ENCODE measurements around the gene ANKRD13A. TPM values are rescaled to one million over a fixed set of nuclear protein-coding genes. Genes with fewer than 3 reads are reported as not detected.

The ANKRD13A gene
- 103 and 142 TPM in 2 replicates for total RNA-seq

DNA sequence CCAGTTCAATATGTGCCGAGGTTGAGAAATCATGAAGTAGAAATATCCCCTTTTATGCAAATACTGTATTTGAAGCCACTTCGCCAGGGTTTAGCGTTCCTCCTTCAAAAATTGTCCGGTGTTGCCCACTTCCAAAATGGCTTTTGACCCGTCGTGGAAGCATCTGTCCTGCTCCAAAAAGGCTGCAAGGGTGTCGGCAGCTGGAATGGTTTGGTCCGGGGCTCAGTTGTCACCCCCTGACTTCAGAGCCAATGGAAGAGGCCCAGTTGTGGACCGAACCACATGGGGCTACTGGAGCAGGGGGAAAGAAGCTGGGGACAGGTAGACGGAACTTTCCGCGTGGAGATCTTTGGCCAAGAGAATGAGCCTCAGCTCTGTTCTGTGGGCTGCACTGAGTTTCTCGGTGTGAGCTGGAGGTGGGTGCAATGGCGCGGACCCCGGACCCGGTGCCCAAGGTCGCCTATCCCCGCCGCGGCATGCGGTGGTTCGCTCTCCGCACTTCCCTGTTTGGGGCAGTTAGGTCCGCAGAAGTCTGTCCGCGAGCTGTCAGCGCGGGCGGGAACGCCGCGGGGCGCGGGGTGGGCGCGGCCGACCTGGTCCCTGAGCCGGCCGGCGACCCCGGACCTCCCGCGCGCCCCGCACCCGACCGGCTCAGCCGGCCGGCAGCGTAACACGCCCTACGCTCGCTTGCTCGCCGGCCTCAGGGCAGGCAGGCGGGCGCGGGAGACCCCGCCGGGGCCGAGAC lies at the start of gene ANKRD13A:
Gene ANKRD13A (plus strand): TSS at position 527 of the 745 bp plus-strand sequence. CDS start 259 bp downstream, outside the sequence.

DNA sequence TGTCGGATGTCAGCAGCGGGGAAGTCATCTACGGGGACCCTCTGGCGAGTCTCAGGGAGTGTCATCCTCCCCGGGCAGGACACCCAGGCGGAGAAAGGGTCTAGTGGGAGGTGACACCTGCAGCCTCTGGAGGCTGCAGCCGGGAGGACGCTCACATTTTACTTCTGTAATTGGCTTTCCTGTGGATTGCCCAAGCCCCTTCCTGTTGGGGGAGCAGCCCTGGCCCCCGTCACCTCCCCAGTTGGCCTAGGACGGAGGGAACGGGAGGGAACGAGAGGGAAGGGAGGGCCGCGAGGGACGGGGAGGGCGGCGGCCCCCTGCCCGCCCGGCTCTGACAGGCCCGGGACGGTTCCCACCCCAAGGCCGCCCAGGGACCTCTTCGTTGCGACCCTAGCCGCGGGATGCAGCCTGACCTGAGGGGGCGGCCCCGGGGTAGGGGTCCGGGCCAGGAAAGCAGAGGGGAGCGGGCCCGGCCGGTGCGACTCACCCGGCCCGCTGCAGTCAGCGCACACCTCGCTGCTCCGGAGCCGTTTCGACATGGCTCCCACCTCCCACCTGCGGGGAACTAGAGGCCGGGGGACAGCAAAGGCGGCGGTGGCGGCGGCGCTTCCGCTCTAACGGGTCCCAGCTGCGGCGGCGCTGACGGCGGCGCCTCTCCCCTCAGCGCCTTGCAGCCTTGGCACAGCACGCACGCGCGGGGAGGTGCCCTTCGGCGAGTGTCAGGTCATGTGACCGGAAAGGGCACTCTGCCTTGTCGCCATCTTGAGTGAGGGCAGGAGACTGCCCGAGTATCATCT lies 3.3 kb upstream of the ANKRD13A start, which contains the start of gene GIT2:
Gene GIT2 (minus strand): TSS at position 683 of the 797 bp plus-strand sequence. CDS start 144 bp downstream, at position 539.

DNA sequence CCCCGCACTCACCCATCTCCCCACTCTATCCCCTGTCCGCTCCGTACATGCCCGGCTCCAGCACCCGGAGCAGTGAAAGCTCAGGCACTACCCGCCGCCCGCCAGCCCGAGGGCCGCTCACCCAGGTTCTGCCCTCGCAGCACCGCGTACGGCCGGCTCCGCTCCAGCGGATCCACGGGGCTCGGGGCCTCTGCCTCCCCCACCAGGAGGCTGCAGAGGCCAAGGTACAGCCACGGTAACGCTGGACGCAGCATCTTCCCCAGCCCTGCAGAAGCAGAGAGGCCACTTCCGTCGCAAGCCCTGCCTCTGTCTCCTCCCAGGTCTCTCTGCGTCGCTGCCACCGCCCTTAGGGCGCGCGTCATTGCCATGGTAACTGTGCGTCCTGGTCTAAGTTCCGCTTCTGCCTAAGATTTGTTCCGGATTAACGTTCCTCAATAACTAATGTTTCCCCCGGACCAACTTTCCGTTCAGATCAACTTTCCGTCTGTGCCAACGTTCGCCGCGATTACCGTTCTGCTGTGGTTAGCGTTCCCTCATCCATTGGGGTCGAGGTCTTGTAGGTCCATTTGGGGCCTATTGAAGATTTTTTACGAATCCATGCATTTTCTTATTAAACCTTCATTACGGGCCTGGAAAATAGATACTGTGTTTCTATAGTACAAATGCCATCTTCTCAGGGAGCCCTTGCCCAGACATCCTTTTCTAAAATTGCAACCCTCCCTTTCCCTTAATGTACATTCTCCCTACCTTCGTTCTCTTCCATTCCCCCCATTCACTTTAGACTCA lies 49.2 kb downstream of the ANKRD13A start, which contains the start of gene C12orf76:
Gene C12orf76 (minus strand): TSS at position 281 of the 786 bp plus-strand sequence. CDS start 27 bp downstream, at position 254.

Other genes starting within 250 kb of the ANKRD13A start
- gene TRPV4, start 166.0 kb upstream of the ANKRD13A start, total RNA-seq = 1.2 and 1.7 TPM in 2 replicates
- gene GLTP, start 118.9 kb upstream of the ANKRD13A start, total RNA-seq = 78.9 and 80.7 TPM in 2 replicates
- 8.2 and 11.3 TPM in 2 replicates for gene TCHP, start 99.2 kb upstream of the ANKRD13A start, total RNA-seq
- gene GIT2, start 3.1 kb upstream of the ANKRD13A start, total RNA-seq = 35.5 and 47.9 TPM in 2 replicates
- 7.7 and 26.2 TPM in 2 replicates for gene C12orf76, start 49.1 kb downstream of the ANKRD13A start, total RNA-seq
- gene IFT81, start 124.9 kb downstream of the ANKRD13A start, total RNA-seq = 12.8 and 33.8 TPM in 2 replicates

Measured in regular cardiac myocyte (primary cell).